ENCODE results near the gene YWHAE. TPM values are rescaled to one million over a fixed set of nuclear protein-coding genes. Genes with fewer than 3 reads are reported as not detected.

YWHAE gene
- total RNA-seq, 1 experiment from 2014 or later: 956 TPM

- ChIA-PET POLR2A (interaction anchor here (1.3 kb wide), 1 partner anchor 11 kb away, joined by 4 read pairs; no protein-coding TSS in a partner anchor), CTCF (interaction anchor here (0.6 to 1.6 kb wide), 6 partner anchors 11 to 261 kb away, joined by 3 to 28 read pairs (median 6); partner anchors contain the start of genes CRK and INPP5K)
- Histone ChIP-seq H3K4me1 (no peaks in the 10 kb centered on the region; the same call in 1 of the 2 replicates), H3K9me3 (no peaks in the 10 kb centered on the region), H3K4me3 (ENCODE audit: low read depth, low read length) (no peak overlapping the region), H3K27me3 (replicated peaks; ENCODE audit: control insufficient read depth, insufficient read depth, low read length) (no peaks in the 10 kb centered on the region), H3K36me3 (ENCODE audit: control insufficient read depth, insufficient read depth, low read length) (no peaks in the 10 kb centered on the region; the same call in none of the 2 replicates)
- H3K27me3 Mint-ChIP-seq (ENCODE audit: insufficient read depth, unreplicated experiment): no peaks in the 10 kb centered on the region
- no peak for DNase-seq
- no peak for TF ChIP-seq CTCF (IDR thresholded peaks at IDR 0.05; ENCODE audit: insufficient read depth in 1 of 2, low read depth in 1 of 2, low read length in 1 of 2, severe bottlenecking in 1 of 2, unreplicated experiment in 1 of 2)
- no peak overlapping the region for H3K27ac Mint-ChIP-seq (ENCODE audit: unreplicated experiment)
- peaks cover 86% of the 10 kb centered on the region for H3K36me3 Mint-ChIP-seq (ENCODE audit: insufficient read depth, unreplicated experiment)
- H3K4me3 Mint-ChIP-seq (ENCODE audit: unreplicated experiment): no peak overlapping the region
- H3K4me1 Mint-ChIP-seq (ENCODE audit: low read depth, unreplicated experiment): peaks cover 12% of the 10 kb centered on the region
- BruUV-seq (replicated peaks): no TSS peak
- no peaks in the 10 kb centered on the region for H3K9me3 Mint-ChIP-seq (ENCODE audit: unreplicated experiment)
- intact Hi-C loops (cut with micrococcal nuclease; ENCODE audit: unreplicated experiment): loop anchor here (10.0 kb wide), 1 partner anchor 49 kb away; no protein-coding TSS in a partner anchor
These were observed 33.8 kb downstream of the YWHAE start for GRCh38 chr17:1366234-1366633.

GRCh38 chr17:1365445-1366039 lies 34.5 kb downstream of the YWHAE start:
- Mint-ChIP-seq H3K36me3 (ENCODE audit: insufficient read depth, unreplicated experiment) (peaks cover 86% of the 10 kb centered on the region), H3K27ac (ENCODE audit: unreplicated experiment) (no peak overlapping the region), H3K4me3 (ENCODE audit: unreplicated experiment) (no peak overlapping the region), H3K27me3 (ENCODE audit: insufficient read depth, unreplicated experiment) (no peaks in the 10 kb centered on the region), H3K9me3 (ENCODE audit: unreplicated experiment) (no peaks in the 10 kb centered on the region), H3K4me1 (ENCODE audit: low read depth, unreplicated experiment) (peaks cover 12% of the 10 kb centered on the region)
- BruUV-seq (replicated peaks): no TSS peak
- no peaks in the 10 kb centered on the region for H3K27me3 ChIP-seq (replicated peaks; ENCODE audit: control insufficient read depth, insufficient read depth, low read length)
- TF ChIP-seq CTCF (IDR thresholded peaks at IDR 0.05; ENCODE audit: insufficient read depth in 1 of 2, low read depth in 1 of 2, low read length in 1 of 2, severe bottlenecking in 1 of 2, unreplicated experiment in 1 of 2): peak; percentile 84 to 88
- ChIA-PET CTCF (interaction anchor here (0.5 to 1.6 kb wide), 29 partner anchors 9 to 261 kb away, joined by 3 to 28 read pairs (median 5); partner anchors contain the start of genes CRK, INPP5K and YWHAE), POLR2A (interaction anchor here (0.7 to 1.3 kb wide), 3 partner anchors 11 to 150 kb away, joined by 3 to 4 read pairs (median 4); partner anchors contain the start of gene INPP5K)
- DNase-seq: peak; percentile 65 to 75
- H3K4me1 ChIP-seq: no peaks in the 10 kb centered on the region; the same call in 1 of the 2 replicates
- no peak overlapping the region for H3K4me3 ChIP-seq (ENCODE audit: low read depth, low read length)
- H3K36me3 ChIP-seq (ENCODE audit: control insufficient read depth, insufficient read depth, low read length): no peaks in the 10 kb centered on the region; the same call in 1 of the 2 replicates
- intact Hi-C loops (cut with micrococcal nuclease; ENCODE audit: unreplicated experiment): loop anchor here (1.0 to 10.0 kb wide), 3 partner anchors 49 to 150 kb away; no protein-coding TSS in a partner anchor
- no peaks in the 10 kb centered on the region for H3K9me3 ChIP-seq

GRCh38 chr17:1362964-1363363 lies 37.1 kb downstream of the YWHAE start:
- peaks cover 12% of the 10 kb centered on the region for H3K4me1 Mint-ChIP-seq (ENCODE audit: low read depth, unreplicated experiment)
- H3K9me3 Mint-ChIP-seq (ENCODE audit: unreplicated experiment): no peaks in the 10 kb centered on the region
- no peak for TF ChIP-seq CTCF (IDR thresholded peaks at IDR 0.05; ENCODE audit: insufficient read depth in 1 of 2, low read depth in 1 of 2, low read length in 1 of 2, severe bottlenecking in 1 of 2, unreplicated experiment in 1 of 2)
- peaks cover 94% of the 10 kb centered on the region for H3K36me3 Mint-ChIP-seq (ENCODE audit: insufficient read depth, unreplicated experiment)
- CTCF ChIA-PET: interaction anchor here (0.6 to 0.8 kb wide), 2 partner anchors 14 to 152 kb away, joined by 3 to 4 read pairs; no protein-coding TSS in a partner anchor
- H3K4me3 Mint-ChIP-seq (ENCODE audit: unreplicated experiment): no peak overlapping the region
- Histone ChIP-seq H3K4me3 (ENCODE audit: low read depth, low read length) (no peak overlapping the region), H3K36me3 (ENCODE audit: control insufficient read depth, insufficient read depth, low read length) (peaks cover 3% of the 10 kb centered on the region), H3K9me3 (no peaks in the 10 kb centered on the region), H3K4me1 (no peaks in the 10 kb centered on the region; the same call in 1 of the 2 replicates), H3K27me3 (replicated peaks; ENCODE audit: control insufficient read depth, insufficient read depth, low read length) (no peaks in the 10 kb centered on the region)
- H3K27me3 Mint-ChIP-seq (ENCODE audit: insufficient read depth, unreplicated experiment): no peaks in the 10 kb centered on the region
- POLR2A ChIA-PET: no interaction called here
- BruUV-seq (replicated peaks): no TSS peak
- intact Hi-C loops (cut with micrococcal nuclease; ENCODE audit: unreplicated experiment): loop anchor here (10.0 kb wide), 1 partner anchor 52 kb away; no protein-coding TSS in a partner anchor
- no peak overlapping the region for H3K27ac Mint-ChIP-seq (ENCODE audit: unreplicated experiment)
- no peak for DNase-seq
